ENCODE data around the gene ANO6.

- TF ChIP-seq POLR2A (IDR thresholded peaks at IDR 0.05) (no peak), POLR2AphosphoS5 (IDR thresholded peaks at IDR 0.05) (no peak), EP300 (IDR thresholded peaks at IDR 0.05; ENCODE audit: low read depth) (no peak)
- TF ChIP-seq, protein P1, sequence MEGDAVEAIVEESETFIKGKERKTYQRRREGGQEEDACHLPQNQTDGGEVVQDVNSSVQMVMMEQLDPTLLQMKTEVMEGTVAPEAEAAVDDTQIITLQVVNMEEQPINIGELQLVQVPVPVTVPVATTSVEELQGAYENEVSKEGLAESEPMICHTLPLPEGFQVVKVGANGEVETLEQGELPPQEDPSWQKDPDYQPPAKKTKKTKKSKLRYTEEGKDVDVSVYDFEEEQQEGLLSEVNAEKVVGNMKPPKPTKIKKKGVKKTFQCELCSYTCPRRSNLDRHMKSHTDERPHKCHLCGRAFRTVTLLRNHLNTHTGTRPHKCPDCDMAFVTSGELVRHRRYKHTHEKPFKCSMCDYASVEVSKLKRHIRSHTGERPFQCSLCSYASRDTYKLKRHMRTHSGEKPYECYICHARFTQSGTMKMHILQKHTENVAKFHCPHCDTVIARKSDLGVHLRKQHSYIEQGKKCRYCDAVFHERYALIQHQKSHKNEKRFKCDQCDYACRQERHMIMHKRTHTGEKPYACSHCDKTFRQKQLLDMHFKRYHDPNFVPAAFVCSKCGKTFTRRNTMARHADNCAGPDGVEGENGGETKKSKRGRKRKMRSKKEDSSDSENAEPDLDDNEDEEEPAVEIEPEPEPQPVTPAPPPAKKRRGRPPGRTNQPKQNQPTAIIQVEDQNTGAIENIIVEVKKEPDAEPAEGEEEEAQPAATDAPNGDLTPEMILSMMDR (IDR thresholded peaks at IDR 0.05), result no peak
These were observed 267.7 kb downstream of the ANO6 start for GRCh38 chr12:45483571-45483970.
